MM.1S (cell line): ENCODE measurements around the gene KCNMA1.

Source experiments
- DNase-seq: peaks from one replicate; pipeline ENCODE4 v3.0.0-alpha.2; 2015
- H2AFZ ChIP-seq: fragments of 300-600 bp; sonication (generic); 2 replicates; pipeline ENCODE4 v1.6.0; 2016; ENCODE audit warnings: antibody characterized with exemption, low read length
- H3F3A ChIP-seq: fragments of 300-600 bp; sonication (generic); 2 replicates; pipeline ENCODE4 v1.6.1; 2016; ENCODE audit warnings: mild to moderate bottlenecking, antibody characterized with exemption, low read length, moderate library complexity, mixed read lengths; ENCODE audit not compliant: insufficient read depth
- H3K27ac ChIP-seq: fragments of 300-600 bp; sonication (generic); 2 replicates; pipeline ENCODE4 v1.5.1; 2016; ENCODE audit warnings: mild to moderate bottlenecking, low read length
- H3K27me3 ChIP-seq: fragments of 300-600 bp; sonication (generic); replicated peaks from 2 replicates; pipeline ENCODE4 v1.6.0; 2016; ENCODE audit warnings: low read length; ENCODE audit not compliant: insufficient read depth
- H3K36me3 ChIP-seq: fragments of 300-600 bp; sonication (generic); replicated peaks from 2 replicates; pipeline ENCODE4 v1.6.1; 2016; ENCODE audit warnings: mild to moderate bottlenecking, low read length, mixed read lengths; ENCODE audit not compliant: insufficient read depth
- H3K4me1 ChIP-seq: fragments of 300-600 bp; sonication (generic); 2 replicates; pipeline ENCODE4 v1.6.1; 2016; ENCODE audit warnings: low read length, mixed read lengths
- H3K4me2 ChIP-seq: fragments of 300-600 bp; sonication (generic); 2 replicates; pipeline ENCODE4 v1.6.0; 2016; ENCODE audit warnings: low read depth, low read length
- H3K4me3 ChIP-seq: fragments of 300-600 bp; sonication (generic); 2 replicates; pipeline ENCODE4 v1.5.1; 2016; ENCODE audit warnings: low read length, mixed read lengths
- H3K79me2 ChIP-seq: fragments of 300-600 bp; sonication (generic); 2 replicates; pipeline ENCODE4 v1.6.1; 2016; ENCODE audit warnings: mixed run types, low read length, mixed read lengths
- H3K9ac ChIP-seq: fragments of 300-600 bp; sonication (generic); 2 replicates; pipeline ENCODE4 v1.6.1; 2016; ENCODE audit warnings: low read length, mixed read lengths
- H3K9me2 ChIP-seq: fragments of 300-600 bp; sonication (generic); replicated peaks from 2 replicates; pipeline ENCODE4 v1.6.1; 2016; ENCODE audit warnings: mild to moderate bottlenecking, low read length, mixed read lengths; ENCODE audit not compliant: insufficient read depth
- H3K9me3 ChIP-seq: fragments of 300-600 bp; sonication (generic); replicated peaks from 2 replicates; pipeline ENCODE4 v1.6.1; 2016; ENCODE audit warnings: mild to moderate bottlenecking, low read length, mixed read lengths; ENCODE audit not compliant: insufficient read depth
- H4K20me1 ChIP-seq: fragments of 300-600 bp; sonication (generic); 2 replicates; pipeline ENCODE4 v1.6.1; 2016; ENCODE audit warnings: mild to moderate bottlenecking, low read length, moderate library complexity, mixed read lengths; ENCODE audit not compliant: insufficient read depth
- EZH2 ChIP-seq: fragments of 300-600 bp; sonication (generic); optimal IDR thresholded peaks from 2 replicates; pipeline ENCODE3; 2017; ENCODE audit warnings: low read depth, mild to moderate bottlenecking, antibody characterized with exemption, low read length, mixed read lengths
- EZH2phosphoT487 ChIP-seq: fragments of 300-600 bp; sonication (generic); IDR thresholded peaks from 2 replicates; pipeline ENCODE4 v1.6.1; 2018; ENCODE audit warnings: antibody characterized with exemption, low read length
- TF ChIP-seq, protein P1 (sequence below): fragments of 300-600 bp; sonication (generic); IDR thresholded peaks from 2 replicates; pipeline ENCODE4 v1.5.1; 2016; ENCODE audit warnings: antibody characterized with exemption, low read length, mixed read lengths

The KCNMA1 gene

DNA sequence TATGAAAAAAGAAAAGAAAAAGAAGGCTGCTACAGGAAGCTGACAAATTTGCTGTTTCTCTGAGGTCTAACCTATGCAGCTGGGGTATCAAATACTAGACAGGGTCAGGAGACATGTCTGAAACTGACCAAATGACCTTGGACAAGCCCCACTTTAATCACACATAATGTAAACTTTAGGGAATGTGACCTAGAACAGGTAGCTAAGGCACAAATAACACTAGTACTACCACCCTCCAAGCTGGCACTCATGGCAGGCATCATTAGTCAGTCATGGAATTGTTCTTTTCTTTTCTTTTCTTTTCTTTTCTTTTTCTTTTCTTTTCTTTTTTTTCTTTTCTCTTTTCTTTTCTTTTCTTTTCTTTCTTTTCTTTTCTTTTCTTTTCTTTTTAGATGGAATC, 250.4 kb downstream of the KCNMA1 start:
- no peak overlapping the region for H3K4me3 ChIP-seq
- no peaks in the 10 kb centered on the region for H4K20me1 ChIP-seq
- no peaks in the 10 kb centered on the region for H3K4me1 ChIP-seq
- H3K9me3 ChIP-seq: no peaks in the 10 kb centered on the region
- DNase-seq: no peak
- no peak overlapping the region for H3K27ac ChIP-seq
- H3K27me3 ChIP-seq: no peaks in the 10 kb centered on the region
- H2AFZ ChIP-seq: no peak overlapping the region
- TF ChIP-seq, protein P1, sequence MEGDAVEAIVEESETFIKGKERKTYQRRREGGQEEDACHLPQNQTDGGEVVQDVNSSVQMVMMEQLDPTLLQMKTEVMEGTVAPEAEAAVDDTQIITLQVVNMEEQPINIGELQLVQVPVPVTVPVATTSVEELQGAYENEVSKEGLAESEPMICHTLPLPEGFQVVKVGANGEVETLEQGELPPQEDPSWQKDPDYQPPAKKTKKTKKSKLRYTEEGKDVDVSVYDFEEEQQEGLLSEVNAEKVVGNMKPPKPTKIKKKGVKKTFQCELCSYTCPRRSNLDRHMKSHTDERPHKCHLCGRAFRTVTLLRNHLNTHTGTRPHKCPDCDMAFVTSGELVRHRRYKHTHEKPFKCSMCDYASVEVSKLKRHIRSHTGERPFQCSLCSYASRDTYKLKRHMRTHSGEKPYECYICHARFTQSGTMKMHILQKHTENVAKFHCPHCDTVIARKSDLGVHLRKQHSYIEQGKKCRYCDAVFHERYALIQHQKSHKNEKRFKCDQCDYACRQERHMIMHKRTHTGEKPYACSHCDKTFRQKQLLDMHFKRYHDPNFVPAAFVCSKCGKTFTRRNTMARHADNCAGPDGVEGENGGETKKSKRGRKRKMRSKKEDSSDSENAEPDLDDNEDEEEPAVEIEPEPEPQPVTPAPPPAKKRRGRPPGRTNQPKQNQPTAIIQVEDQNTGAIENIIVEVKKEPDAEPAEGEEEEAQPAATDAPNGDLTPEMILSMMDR: no peak
- TF ChIP-seq EZH2 (no peak), EZH2phosphoT487 (no peak)
- H3K36me3 ChIP-seq: no peaks in the 10 kb centered on the region
- H3K9ac ChIP-seq: no peak overlapping the region
- no peak overlapping the region for H3K4me2 ChIP-seq
- no peaks in the 10 kb centered on the region for H3F3A ChIP-seq
- no peaks in the 10 kb centered on the region for H3K9me2 ChIP-seq
- H3K79me2 ChIP-seq: no peaks in the 10 kb centered on the region

DNA sequence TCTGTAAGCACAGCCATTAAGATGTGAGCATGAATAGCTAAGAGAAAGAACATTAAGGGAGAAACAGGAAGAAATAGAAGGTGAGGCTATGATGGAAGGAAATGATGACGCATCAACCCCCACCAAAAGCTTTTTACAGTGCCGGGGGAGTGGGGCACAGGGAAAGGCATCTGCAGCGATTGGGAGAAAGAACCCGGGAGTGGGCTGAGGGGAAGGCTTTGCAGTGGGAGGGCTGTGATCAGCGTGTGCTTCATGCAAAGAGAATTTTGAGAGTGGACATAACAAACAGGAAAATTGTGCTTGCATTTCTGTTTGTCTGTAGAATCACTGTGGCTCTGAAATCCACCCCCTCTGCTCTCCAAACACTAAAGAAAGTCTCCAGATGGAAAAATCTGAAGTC, 250.8 kb downstream of the KCNMA1 start:
- no peaks in the 10 kb centered on the region for H3F3A ChIP-seq
- no peak overlapping the region for H3K4me3 ChIP-seq
- H3K4me1 ChIP-seq: no peaks in the 10 kb centered on the region
- TF ChIP-seq, protein P1: no peak
- TF ChIP-seq EZH2 (no peak), EZH2phosphoT487 (no peak)
- H3K27me3 ChIP-seq: no peaks in the 10 kb centered on the region
- no peak for DNase-seq
- H3K4me2 ChIP-seq: no peak overlapping the region
- no peaks in the 10 kb centered on the region for H3K9me2 ChIP-seq
- H3K27ac ChIP-seq: no peak overlapping the region
- no peaks in the 10 kb centered on the region for H3K79me2 ChIP-seq
- no peaks in the 10 kb centered on the region for H3K9me3 ChIP-seq
- H2AFZ ChIP-seq: no peak overlapping the region
- no peaks in the 10 kb centered on the region for H3K36me3 ChIP-seq
- H3K9ac ChIP-seq: no peak overlapping the region
- H4K20me1 ChIP-seq: no peaks in the 10 kb centered on the region

DNA sequence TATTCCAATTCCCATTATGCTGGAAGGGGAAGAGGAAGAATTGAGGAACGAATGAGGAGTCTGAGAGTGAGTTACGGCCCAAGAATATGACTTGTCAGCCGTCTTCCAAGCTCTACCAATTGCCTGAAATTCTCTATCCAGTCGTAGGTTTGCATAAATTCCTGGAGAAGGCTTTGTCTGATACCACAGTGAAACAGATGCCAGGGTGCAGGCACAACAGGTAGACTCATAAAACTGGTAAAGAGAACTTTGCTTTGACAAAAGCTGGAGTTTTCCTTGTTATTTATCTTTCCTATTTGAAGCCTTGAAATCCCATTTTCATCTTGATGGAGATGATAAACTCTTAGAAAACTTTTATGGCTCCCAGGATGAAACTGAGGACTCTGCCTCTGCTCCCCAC, 251.2 kb downstream of the KCNMA1 start:
- Histone ChIP-seq H3K4me1 (no peaks in the 10 kb centered on the region), H3K4me3 (no peak overlapping the region), H2AFZ (no peak overlapping the region), H3K36me3 (no peaks in the 10 kb centered on the region), H3K27ac (no peak overlapping the region), H4K20me1 (no peaks in the 10 kb centered on the region), H3K27me3 (no peaks in the 10 kb centered on the region), H3K9ac (no peak overlapping the region), H3K9me2 (no peaks in the 10 kb centered on the region), H3F3A (no peaks in the 10 kb centered on the region), H3K79me2 (no peaks in the 10 kb centered on the region), H3K4me2 (no peak overlapping the region), H3K9me3 (no peaks in the 10 kb centered on the region)
- no peak for DNase-seq
- no peak for TF ChIP-seq EZH2

- TF ChIP-seq, protein P1: no peak
- no peak for TF ChIP-seq EZH2phosphoT487
- TF ChIP-seq EZH2: no peak
- Histone ChIP-seq H3K79me2 (no peaks in the 10 kb centered on the region), H3K9me3 (no peaks in the 10 kb centered on the region), H3K27me3 (no peaks in the 10 kb centered on the region), H3K4me2 (no peak overlapping the region), H3F3A (no peaks in the 10 kb centered on the region), H3K27ac (no peak overlapping the region), H3K9me2 (no peaks in the 10 kb centered on the region), H3K4me3 (no peak overlapping the region), H4K20me1 (no peaks in the 10 kb centered on the region), H2AFZ (no peak overlapping the region), H3K36me3 (no peaks in the 10 kb centered on the region), H3K4me1 (no peaks in the 10 kb centered on the region), H3K9ac (no peak overlapping the region)
- DNase-seq: no peak
These were observed 252.3 kb downstream of the KCNMA1 start for GRCh38 chr10:77385315-77385714.
